IMR-90 (cell line): ENCODE measurements around the gene PPP1R9A. TPM values are rescaled to one million over a fixed set of nuclear protein-coding genes. Genes with fewer than 3 reads are reported as not detected.

Experiments
- ATAC-seq: fragments of 200-7000 bp; cut with Tn5 transposase; 2 replicates; pipeline ENCODE4 v1.9.1; 2020; ENCODE audit warnings: low read depth, mild to moderate bottlenecking, moderate library complexity
- BruUV-seq: library from RNA; stranded (reverse); fragments of 400-500 nt; replicated peaks from 2 replicates; lab custom pipeline; 2021; lab: Mats Ljungman, UMichigan
- CTCF ChIA-PET: fragments of 300-600 bp; formaldehyde crosslinking; extraction: SDS; loops from one replicate; lab custom pipeline; 2021; ENCODE audit warnings: antibody characterized with exemption; lab: Yijun Ruan, JAX
- POLR2A ChIA-PET: fragments of 300-600 bp; sonication (Branson Sonifier 250); formaldehyde crosslinking; loops from one replicate; lab custom pipeline; 2022; ENCODE audit warnings: antibody characterized with exemption; ENCODE audit not compliant: unreplicated experiment; lab: Charles Lee
- DNase-seq: peaks from one replicate; pipeline ENCODE4 v3.0.0; 2013
- H2AFZ ChIP-seq: replicated peaks from 2 replicates; pipeline ENCODE3; 2013; ENCODE audit warnings: low read length, mild to moderate bottlenecking; ENCODE audit not compliant: poor library complexity
- H2AK5ac ChIP-seq: 2 replicates; pipeline ENCODE4 v1.6.1; 2013; ENCODE audit warnings: low read depth, low read length, inconsistent platforms
- H2AK9ac ChIP-seq: replicated peaks from 2 replicates; pipeline ENCODE3; 2013; ENCODE audit warnings: mild to moderate bottlenecking, low read depth, low read length, moderate library complexity; ENCODE audit not compliant: poor library complexity
- H2BK120ac ChIP-seq: 2 replicates; pipeline ENCODE4 v1.6.1; 2013; ENCODE audit warnings: low read depth, low read length, inconsistent platforms
- H2BK15ac ChIP-seq: 3 replicates; pipeline ENCODE4 v1.6.1; 2013; ENCODE audit warnings: low read depth, low read length, inconsistent platforms
- H2BK20ac ChIP-seq: 2 replicates; pipeline ENCODE4 v1.6.1; 2013; ENCODE audit warnings: low read depth, mild to moderate bottlenecking, inconsistent platforms, low read length, moderate library complexity
- H2BK5ac ChIP-seq: 2 replicates; pipeline ENCODE4 v1.6.1; 2013; ENCODE audit warnings: mild to moderate bottlenecking, low read depth, low read length, inconsistent platforms; ENCODE audit not compliant: poor library complexity, severe bottlenecking
- H3K14ac ChIP-seq: replicated peaks from 2 replicates; pipeline ENCODE4 v1.6.1; 2013; ENCODE audit warnings: low read depth, low read length, inconsistent platforms
- H3K18ac ChIP-seq: 2 replicates; pipeline ENCODE4 v1.6.1; 2013; ENCODE audit warnings: low read depth, low read length, control low read depth
- H3K23ac ChIP-seq: 2 replicates; pipeline ENCODE4 v1.6.1; 2013; ENCODE audit warnings: low read depth, low read length, inconsistent platforms
- H3K27ac ChIP-seq: 2 replicates; pipeline ENCODE4 v1.5.1; 2013; ENCODE audit warnings: mild to moderate bottlenecking, control low read depth, low read length; ENCODE audit not compliant: insufficient read depth
- H3K27me3 ChIP-seq: 2 replicates; pipeline ENCODE4 v1.6.1; 2013; ENCODE audit warnings: low read length; ENCODE audit not compliant: control insufficient read depth, insufficient read depth
- H3K36me3 ChIP-seq: 2 replicates; pipeline ENCODE4 v1.6.1; 2013; ENCODE audit warnings: low read length, mixed read lengths; ENCODE audit not compliant: control insufficient read depth, insufficient read depth
- H3K4ac ChIP-seq: 2 replicates; pipeline ENCODE4 v1.6.1; 2013; ENCODE audit warnings: low read depth, low read length, inconsistent platforms
- H3K4me1 ChIP-seq: 2 replicates; pipeline ENCODE4 v1.6.1; 2013; ENCODE audit warnings: low read length, mixed read lengths; ENCODE audit not compliant: control insufficient read depth, insufficient read depth
- H3K4me2 ChIP-seq: 2 replicates; pipeline ENCODE4 v1.6.1; 2013; ENCODE audit warnings: low read depth, mild to moderate bottlenecking, control low read depth, low read length, moderate library complexity
- H3K4me3 ChIP-seq: 2 replicates; pipeline ENCODE4 v1.5.1; 2013; ENCODE audit warnings: low read depth, mild to moderate bottlenecking, control low read depth, low read length, moderate library complexity; ENCODE audit not compliant: insufficient read depth
- H3K56ac ChIP-seq: 2 replicates; pipeline ENCODE4 v1.6.1; 2013; ENCODE audit warnings: low read length, inconsistent platforms; ENCODE audit not compliant: insufficient read depth; ENCODE audit errors: extremely low read depth
- H3K79me1 ChIP-seq, 2 experiments: 2 replicates each; pipeline ENCODE4 v1.6.1; 2013; ENCODE audit warnings: low read length in 2 of 2, inconsistent platforms in 1 of 2, low read depth in 1 of 2
- H3K9ac ChIP-seq: 2 replicates; pipeline ENCODE4 v1.6.1; 2013; ENCODE audit warnings: low read depth, low read length, control low read depth
- H3K9me1 ChIP-seq: 2 replicates; pipeline ENCODE4 v1.6.1; 2013; ENCODE audit warnings: low read length, inconsistent platforms; ENCODE audit not compliant: insufficient read depth
- H3K9me3 ChIP-seq: 2 replicates; pipeline ENCODE4 v1.6.1; 2013; ENCODE audit warnings: low read length; ENCODE audit not compliant: control insufficient read depth, insufficient read depth
- H4K20me1 ChIP-seq: 2 replicates; pipeline ENCODE4 v1.6.1; 2013; ENCODE audit warnings: low read length, inconsistent platforms; ENCODE audit not compliant: insufficient read depth
- H4K5ac ChIP-seq: 2 replicates; pipeline ENCODE4 v1.6.1; 2013; ENCODE audit warnings: mild to moderate bottlenecking, low read depth, low read length, control low read depth
- H4K8ac ChIP-seq, 2 experiments: 2 replicates each; pipeline ENCODE4 v1.6.1; 2013; ENCODE audit warnings: low read depth in 2 of 2, low read length in 2 of 2, control low read depth in 1 of 2, inconsistent platforms in 1 of 2
- H4K91ac ChIP-seq: 2 replicates; pipeline ENCODE4 v1.6.1; 2013; ENCODE audit warnings: low read depth, low read length, inconsistent platforms; ENCODE audit not compliant: insufficient read depth
- BHLHE40 ChIP-seq: fragments of 150-350 bp; IDR thresholded peaks from 2 replicates; pipeline ENCODE4 v1.6.1; 2016; ENCODE audit warnings: mild to moderate bottlenecking, low read depth, low read length
- CEBPB ChIP-seq: IDR thresholded peaks from 2 replicates; pipeline ENCODE4 v1.6.1; 2012; ENCODE audit warnings: low read depth, low read length, improper control_type of control experiment
- CHD1 ChIP-seq: IDR thresholded peaks from 2 replicates; pipeline ENCODE4 v1.6.1; 2012; ENCODE audit warnings: low read depth, low read length, improper control_type of control experiment
- MAZ ChIP-seq: IDR thresholded peaks from 2 replicates; pipeline ENCODE4 v1.6.1; 2012; ENCODE audit warnings: low read depth, mild to moderate bottlenecking, low read length, improper control_type of control experiment, moderate library complexity, borderline replicate concordance
- MXI1 ChIP-seq: IDR thresholded peaks from 2 replicates; pipeline ENCODE4 v1.6.1; 2012; ENCODE audit warnings: low read depth, mild to moderate bottlenecking, low read length, moderate library complexity, borderline replicate concordance
- NFE2L2 ChIP-seq: fragments of 150-350 bp; IDR thresholded peaks from 2 replicates; pipeline ENCODE4 v1.6.1; 2016; ENCODE audit warnings: low read depth, mild to moderate bottlenecking, low read length
- POLR2A ChIP-seq: IDR thresholded peaks from 2 replicates; pipeline ENCODE4 v1.6.1; 2012; ENCODE audit warnings: mild to moderate bottlenecking, low read depth, low read length
- RCOR1 ChIP-seq: IDR thresholded peaks from 2 replicates; pipeline ENCODE4 v1.6.1; 2012; ENCODE audit warnings: mild to moderate bottlenecking, low read length, improper control_type of control experiment; ENCODE audit not compliant: insufficient replicate concordance
- WGBS, 2 experiments: methylation state at CpG; one replicate each; pipeline versions ENCODE4 v1.1.5 to v1.1.7; 2013; ENCODE audit warnings: missing lambda C conversion rate in 2 of 2; ENCODE audit not compliant: insufficient read length in 1 of 2; ENCODE audit errors: extremely low coverage in 2 of 2; 5-methylcytosine and 5-hydroxymethylcytosine counted together
- dilution Hi-C: fragments of 300-500 bp; cut with HindIII; formaldehyde crosslinking; loops from one replicate; pipeline ENCODE4 v1.14.3; 2018; ENCODE audit warnings: low sequenced_read_pairs; ENCODE audit not compliant: unreplicated experiment
- in situ Hi-C: fragments of 300-500 bp; cut with MboI; formaldehyde crosslinking; loops from 3 replicates; pipeline ENCODE4 v1.14.3; 2019; ENCODE audit warnings: low sequenced_read_pairs, inconsistent platforms, mixed read lengths
- intact Hi-C: fragments of 100-400 bp; cut with micrococcal nuclease; formaldehyde crosslinking; loops from 2 replicates; pipeline ENCODE4 v1.10.0; 2022
- polyA plus RNA-seq, 3 experiments: library from polyadenylated mRNA; depleted of rRNA; stranded (reverse); fragments of >200 nt; gene quantifications; 2 replicates each; pipeline ENCODE4 v1.2.3, GENCODE V29; 2012; ENCODE audit warnings: low replicate concordance in 1 of 3
- total RNA-seq: library from RNA; depleted of rRNA; stranded (reverse); fragments of >200 nt; gene quantifications from 2 replicates; pipeline ENCODE4 v1.2.3, GENCODE V29; 2012

PPP1R9A gene
- total and polyA plus RNA-seq, 2 of the 4 experiments (the other 2 are of a cell fraction) = not detected

- no peaks in the 10 kb centered on the region for H3K79me1 ChIP-seq
- no peaks in the 10 kb centered on the region for H4K20me1 ChIP-seq
- H3K27ac ChIP-seq = no peak overlapping the region
- intact Hi-C loops = no loop called here
- no peaks in the 10 kb centered on the region for H3K27me3 ChIP-seq
- no peak overlapping the region for H3K9ac ChIP-seq
- H2AK5ac ChIP-seq = no peak overlapping the region
- no peaks in the 10 kb centered on the region for H3K9me3 ChIP-seq
- H3K23ac ChIP-seq = no peak overlapping the region
- H3K36me3 ChIP-seq = no peaks in the 10 kb centered on the region
- no peak for ATAC-seq
- CTCF ChIA-PET = no interaction called here
- H3K4me3 ChIP-seq = no peak overlapping the region
- no peaks in the 10 kb centered on the region for H3K4me1 ChIP-seq
- H3K56ac ChIP-seq = no peak overlapping the region
- no peak overlapping the region for H4K91ac ChIP-seq
- H2BK15ac ChIP-seq = no peak overlapping the region
- H4K8ac ChIP-seq = no peak overlapping the region
- in situ Hi-C loops = no loop called here
- POLR2A ChIA-PET = no interaction called here
- no peak overlapping the region for H3K14ac ChIP-seq
- no peak for DNase-seq
- H2BK20ac ChIP-seq = no peak overlapping the region
- TF ChIP-seq MXI1 = no peak
- TF ChIP-seq RCOR1 = no peak
- no peak for TF ChIP-seq POLR2A
- no peak for TF ChIP-seq CEBPB
- no peak for TF ChIP-seq MAZ
- no peak for TF ChIP-seq CHD1
- TF ChIP-seq BHLHE40 = no peak
- TF ChIP-seq NFE2L2 = no peak
- H4K5ac ChIP-seq = no peak overlapping the region
- no peak overlapping the region for H2AK9ac ChIP-seq
- no peak overlapping the region for H2AFZ ChIP-seq
- H3K18ac ChIP-seq = no peak overlapping the region
- no TSS peak for BruUV-seq
- H3K9me1 ChIP-seq = no peaks in the 10 kb centered on the region
- H2BK5ac ChIP-seq = no peak overlapping the region
- no peak overlapping the region for H3K4me2 ChIP-seq
- H2BK120ac ChIP-seq = no peak overlapping the region
- no peak overlapping the region for H3K4ac ChIP-seq
- WGBS, 2 experiments = no CpG with 5 or more reads among the region's 3 CpGs
- dilution Hi-C loops = no loop called here
Observed at GRCh38 chr7:95102662-95103061, 195.3 kb downstream of the PPP1R9A start.
